Upper lobe of right lung (tissue), 1 donor: ENCODE results near the gene CDH23. TPM values are rescaled to one million over a fixed set of nuclear protein-coding genes. Genes with fewer than 3 reads are reported as not detected.

Source experiments
- ATAC-seq: fragments of 200-7000 bp; cut with Tn5 transposase; one replicate; pipeline ENCODE4 v1.9.1; 2020; ENCODE audit warnings: mild to moderate bottlenecking, moderate library complexity
- DNase-seq: peaks from one replicate; pipeline ENCODE4 v3.0.0-alpha.2; 2020
- H3K27ac ChIP-seq: fragments of 200-600 bp; one replicate; pipeline ENCODE4 v1.8.0; 2022
- H3K27me3 ChIP-seq: fragments of 200-600 bp; one replicate; pipeline ENCODE4 v1.8.0; 2022; ENCODE audit warnings: mild to moderate bottlenecking
- H3K36me3 ChIP-seq: fragments of 200-600 bp; one replicate; pipeline ENCODE4 v1.8.0; 2022
- H3K4me1 ChIP-seq: fragments of 200-600 bp; one replicate; pipeline ENCODE4 v1.8.0; 2022
- H3K4me3 ChIP-seq: fragments of 200-600 bp; one replicate; pipeline ENCODE4 v1.8.0; 2022; ENCODE audit warnings: mild to moderate bottlenecking
- H3K9me3 ChIP-seq: fragments of 200-600 bp; one replicate; pipeline ENCODE4 v1.8.0; 2022
- CTCF ChIP-seq: fragments of 200-600 bp; IDR thresholded peaks from one replicate; pipeline ENCODE4 v1.8.0; 2022; ENCODE audit warnings: antibody characterized with exemption
- intact Hi-C: fragments of 100-400 bp; cut with DNase I; formaldehyde crosslinking; loops from one replicate; pipeline ENCODE4 v1.11.0; 2022
- total RNA-seq: library from RNA; stranded (reverse); fragmentation: NEBNext Ultra II Directional; extraction: Animal tissue kit (Norgen Biotek cat#: 25700); gene quantifications from one replicate; pipeline ENCODE4 v1.2.1, GENCODE V29; 2021
- donor health status: DM: no; HTN: yes; CAD: no; lungs with severe emphysema.

Gene CDH23
- total RNA-seq, 1 donor from 2014 or later: 10.9 TPM

DNA sequence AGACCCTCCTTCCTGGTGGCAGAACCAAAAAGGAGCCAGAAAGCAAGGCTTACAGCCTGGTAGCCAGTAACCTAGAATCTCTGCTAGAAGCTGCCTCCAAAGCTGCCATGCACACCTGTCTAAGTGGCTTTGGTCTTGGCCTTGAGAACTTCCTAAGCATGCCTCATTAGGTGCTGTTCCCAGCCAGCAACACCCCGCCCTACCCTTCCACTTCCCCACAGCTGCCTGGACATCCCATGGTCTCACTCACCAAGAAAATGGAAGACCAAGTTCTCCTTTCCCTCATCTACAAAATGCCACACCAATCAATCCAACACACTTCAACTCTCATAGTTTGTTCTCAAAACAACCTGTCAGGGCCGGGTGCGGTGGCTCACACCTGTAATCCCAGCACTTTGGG is 450.1 kb downstream of the CDH23 start:
- H3K27ac ChIP-seq: no peak overlapping the region
- no peak for TF ChIP-seq CTCF
- intact Hi-C loops: no loop called here
- no peaks in the 10 kb centered on the region for H3K9me3 ChIP-seq
- peaks cover 61% of the 10 kb centered on the region for H3K4me1 ChIP-seq
- H3K4me3 ChIP-seq: no peak overlapping the region
- no peak for ATAC-seq
- no peaks in the 10 kb centered on the region for H3K36me3 ChIP-seq
- DNase-seq: peak; percentile 57
- no peaks in the 10 kb centered on the region for H3K27me3 ChIP-seq

DNA sequence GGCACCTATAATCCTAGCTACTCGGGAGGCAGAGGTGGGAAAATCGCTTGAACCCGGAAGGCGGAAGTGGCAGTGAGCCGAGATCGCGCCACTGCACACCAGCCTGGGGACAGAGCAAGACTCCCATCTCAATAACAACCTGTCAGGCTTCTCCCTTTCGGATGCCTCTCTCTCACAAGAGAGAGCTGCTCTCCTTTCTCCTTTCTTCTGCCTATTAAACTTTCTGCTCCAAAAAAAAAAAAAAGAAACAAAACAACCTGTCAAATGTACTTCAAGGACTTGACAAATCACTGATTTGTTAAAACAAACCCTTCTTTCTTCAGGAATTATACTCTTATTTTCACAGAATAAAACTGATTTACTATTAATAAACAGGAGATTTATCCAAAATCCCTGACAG is 450.7 kb downstream of the CDH23 start:
- intact Hi-C loops: no loop called here
- Histone ChIP-seq H3K27ac (no peak overlapping the region), H3K4me1 (peaks cover 58% of the 10 kb centered on the region), H3K27me3 (no peaks in the 10 kb centered on the region), H3K9me3 (no peaks in the 10 kb centered on the region), H3K36me3 (no peaks in the 10 kb centered on the region), H3K4me3 (no peak overlapping the region)
- peak; percentile 11 for DNase-seq
- ATAC-seq: no peak
- TF ChIP-seq CTCF: no peak

GRCh38 chr10:71848325-71849275 is 451.9 kb downstream of the CDH23 start:
- H3K4me3 ChIP-seq: peak overlapping the region; percentile 100

GRCh38 chr10:71849461-71849908 is 452.8 kb downstream of the CDH23 start:
- peak overlapping the region; percentile 100 for H3K4me3 ChIP-seq

More at GRCh38 chr10:71848325-71849275, 451.9 kb downstream of the CDH23 start:
- TF ChIP-seq CTCF: no peak
- DNase-seq (no peak), ATAC-seq (no peak)
- Histone ChIP-seq H3K4me1 (peaks cover 48% of the 10 kb centered on the region), H3K27me3 (no peaks in the 10 kb centered on the region), H3K36me3 (no peaks in the 10 kb centered on the region), H3K27ac (no peak overlapping the region), H3K9me3 (no peaks in the 10 kb centered on the region)
- intact Hi-C loops: no loop called here

GRCh38 chr10:71850021-71850742 is 453.5 kb downstream of the CDH23 start:
- intact Hi-C loops: no loop called here
- no peaks in the 10 kb centered on the region for H3K36me3 ChIP-seq
- H3K27me3 ChIP-seq: no peaks in the 10 kb centered on the region
- TF ChIP-seq CTCF: no peak
- no peak for DNase-seq
- H3K4me3 ChIP-seq: peak overlapping the region; percentile 100
- H3K27ac ChIP-seq: peak overlapping the region; percentile 95
- ATAC-seq: no peak
- H3K9me3 ChIP-seq: no peaks in the 10 kb centered on the region
- H3K4me1 ChIP-seq: peaks cover 38% of the 10 kb centered on the region

More at GRCh38 chr10:71849461-71849908, 452.8 kb downstream of the CDH23 start:
- intact Hi-C loops: no loop called here
- Histone ChIP-seq H3K9me3 (no peaks in the 10 kb centered on the region), H3K27ac (no peak overlapping the region), H3K4me1 (peaks cover 39% of the 10 kb centered on the region), H3K36me3 (no peaks in the 10 kb centered on the region), H3K27me3 (no peaks in the 10 kb centered on the region)
- no peak for TF ChIP-seq CTCF
- no peak for DNase-seq
- ATAC-seq: no peak
